GM12865 (cell line): ENCODE data around the gene ZYG11B.
"Not testable (repeated sequence)": the region's sequence is repeated elsewhere in the genome, so short reads cannot be mapped to it uniquely, and the experiment has no call there.

Source experiments
- DNase-seq: peaks from one replicate; pipeline ENCODE4 v3.0.0; 2010; ENCODE audit warnings: low read depth
- H3K4me3 ChIP-seq: 2 replicates; pipeline ENCODE4 v1.5.1; 2011; ENCODE audit warnings: mild to moderate bottlenecking, low read depth, low read length, control low read depth
- TF ChIP-seq, protein P1 (sequence below): IDR thresholded peaks from 2 replicates; pipeline ENCODE4 v1.5.1; 2011; ENCODE audit warnings: low read length, control low read depth, low read depth, inconsistent platforms; ENCODE audit not compliant: insufficient read depth; ENCODE audit errors: missing control alignments

Gene ZYG11B

DNA sequence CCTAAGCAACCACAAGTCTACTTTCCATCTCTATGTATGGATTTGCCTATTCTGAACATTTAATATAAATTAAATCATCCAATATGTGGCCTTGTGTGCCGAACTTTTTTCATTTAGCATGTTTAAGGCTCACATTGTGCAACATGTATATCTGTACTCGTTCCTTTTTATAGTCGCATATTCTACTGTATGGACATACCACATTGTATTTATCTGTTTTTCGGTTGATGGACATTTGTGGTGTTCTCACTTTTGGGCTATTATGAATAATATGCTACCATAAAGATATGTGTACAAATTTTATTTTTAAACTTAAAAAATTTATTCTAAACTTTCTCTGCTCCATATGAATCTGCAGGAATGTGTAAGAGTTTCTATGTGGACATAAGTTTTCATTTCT, 129.3 kb downstream of the ZYG11B start:
- DNase-seq: no peak
- TF ChIP-seq, protein P1, sequence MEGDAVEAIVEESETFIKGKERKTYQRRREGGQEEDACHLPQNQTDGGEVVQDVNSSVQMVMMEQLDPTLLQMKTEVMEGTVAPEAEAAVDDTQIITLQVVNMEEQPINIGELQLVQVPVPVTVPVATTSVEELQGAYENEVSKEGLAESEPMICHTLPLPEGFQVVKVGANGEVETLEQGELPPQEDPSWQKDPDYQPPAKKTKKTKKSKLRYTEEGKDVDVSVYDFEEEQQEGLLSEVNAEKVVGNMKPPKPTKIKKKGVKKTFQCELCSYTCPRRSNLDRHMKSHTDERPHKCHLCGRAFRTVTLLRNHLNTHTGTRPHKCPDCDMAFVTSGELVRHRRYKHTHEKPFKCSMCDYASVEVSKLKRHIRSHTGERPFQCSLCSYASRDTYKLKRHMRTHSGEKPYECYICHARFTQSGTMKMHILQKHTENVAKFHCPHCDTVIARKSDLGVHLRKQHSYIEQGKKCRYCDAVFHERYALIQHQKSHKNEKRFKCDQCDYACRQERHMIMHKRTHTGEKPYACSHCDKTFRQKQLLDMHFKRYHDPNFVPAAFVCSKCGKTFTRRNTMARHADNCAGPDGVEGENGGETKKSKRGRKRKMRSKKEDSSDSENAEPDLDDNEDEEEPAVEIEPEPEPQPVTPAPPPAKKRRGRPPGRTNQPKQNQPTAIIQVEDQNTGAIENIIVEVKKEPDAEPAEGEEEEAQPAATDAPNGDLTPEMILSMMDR: no peak
- H3K4me3 ChIP-seq: no peak overlapping the region

DNA sequence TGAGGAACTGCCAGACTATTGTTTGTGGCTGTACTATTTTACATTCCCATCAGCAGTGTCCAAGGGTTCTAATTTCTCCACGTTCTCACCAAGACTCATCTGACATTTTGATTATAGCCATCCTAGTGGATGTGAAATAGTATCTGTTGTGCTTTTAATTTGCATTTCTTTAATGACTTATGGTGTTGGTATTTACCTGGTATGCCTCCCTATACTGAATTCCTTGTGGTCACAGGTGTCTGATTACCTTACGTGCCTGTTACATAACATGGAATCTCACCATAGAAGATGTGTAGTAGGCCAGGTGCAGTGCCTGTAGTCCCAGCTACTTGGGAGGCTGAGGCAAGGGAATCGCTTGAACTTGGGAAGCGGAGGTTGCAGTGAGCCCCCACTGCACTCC, 129.8 kb downstream of the ZYG11B start:
- TF ChIP-seq, protein P1: no peak
- DNase-seq: no peak
- no peak overlapping the region for H3K4me3 ChIP-seq

DNA sequence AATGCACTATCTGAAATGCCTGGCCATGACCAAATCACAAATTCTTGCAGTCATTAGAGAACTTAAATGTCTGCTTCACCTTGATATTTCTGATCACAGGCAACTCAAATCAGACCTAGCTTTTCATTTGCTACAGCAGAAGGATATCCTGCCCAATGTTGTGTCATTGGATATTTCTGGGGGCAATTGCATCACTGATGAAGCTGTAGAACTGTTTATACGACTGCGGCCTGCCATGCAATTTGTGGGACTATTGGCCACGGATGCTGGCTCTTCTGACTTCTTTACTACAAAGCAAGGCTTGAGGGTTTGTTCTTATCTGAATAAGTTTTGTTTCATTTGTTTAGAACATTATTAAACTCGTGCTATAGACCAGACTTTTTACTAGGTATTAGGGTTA, 131.2 kb downstream of the ZYG11B start:
- no peak overlapping the region for H3K4me3 ChIP-seq
- no peak for DNase-seq
- TF ChIP-seq, protein P1: no peak

DNA sequence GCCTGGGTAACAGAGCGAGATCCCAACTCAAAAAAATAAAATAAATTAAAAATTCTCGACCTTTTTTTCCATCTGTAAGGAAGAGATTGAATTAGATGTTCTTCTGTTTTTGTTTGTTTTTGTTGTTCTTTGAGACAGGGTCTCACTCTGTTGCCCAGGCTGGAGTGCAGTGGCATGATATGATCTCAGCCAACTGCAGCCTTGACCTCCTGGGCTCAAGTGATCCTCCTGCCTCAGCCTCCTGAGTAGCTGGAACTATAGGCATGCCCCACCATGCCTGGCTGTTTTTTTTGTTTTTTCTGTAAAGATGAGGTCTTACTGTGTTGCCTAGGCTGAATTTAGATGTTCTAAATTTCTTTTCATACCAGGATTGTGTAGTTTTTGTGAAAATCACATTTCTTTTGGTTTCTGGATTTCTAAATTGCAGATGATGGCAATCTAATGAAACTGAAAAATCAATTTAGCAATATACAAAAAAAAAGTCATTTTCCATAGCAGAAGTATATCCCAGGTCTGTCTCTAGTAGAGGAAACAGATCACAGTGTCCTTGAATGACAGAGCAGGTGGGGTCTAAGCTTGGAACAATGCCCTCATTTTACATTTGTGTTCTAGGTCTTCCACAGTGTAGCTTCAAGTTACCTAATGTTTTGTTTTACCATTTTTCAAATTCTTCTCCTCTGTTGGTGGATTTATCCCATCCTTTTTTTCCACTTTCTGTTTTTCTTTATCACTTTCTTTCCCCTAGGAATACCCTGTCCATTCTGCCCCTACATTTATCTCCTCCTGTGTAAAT, 136.6 kb downstream of the ZYG11B start:
- no peak for DNase-seq
- TF ChIP-seq, protein P1: no peak
- H3K4me3 ChIP-seq: no peak overlapping the region

DNA sequence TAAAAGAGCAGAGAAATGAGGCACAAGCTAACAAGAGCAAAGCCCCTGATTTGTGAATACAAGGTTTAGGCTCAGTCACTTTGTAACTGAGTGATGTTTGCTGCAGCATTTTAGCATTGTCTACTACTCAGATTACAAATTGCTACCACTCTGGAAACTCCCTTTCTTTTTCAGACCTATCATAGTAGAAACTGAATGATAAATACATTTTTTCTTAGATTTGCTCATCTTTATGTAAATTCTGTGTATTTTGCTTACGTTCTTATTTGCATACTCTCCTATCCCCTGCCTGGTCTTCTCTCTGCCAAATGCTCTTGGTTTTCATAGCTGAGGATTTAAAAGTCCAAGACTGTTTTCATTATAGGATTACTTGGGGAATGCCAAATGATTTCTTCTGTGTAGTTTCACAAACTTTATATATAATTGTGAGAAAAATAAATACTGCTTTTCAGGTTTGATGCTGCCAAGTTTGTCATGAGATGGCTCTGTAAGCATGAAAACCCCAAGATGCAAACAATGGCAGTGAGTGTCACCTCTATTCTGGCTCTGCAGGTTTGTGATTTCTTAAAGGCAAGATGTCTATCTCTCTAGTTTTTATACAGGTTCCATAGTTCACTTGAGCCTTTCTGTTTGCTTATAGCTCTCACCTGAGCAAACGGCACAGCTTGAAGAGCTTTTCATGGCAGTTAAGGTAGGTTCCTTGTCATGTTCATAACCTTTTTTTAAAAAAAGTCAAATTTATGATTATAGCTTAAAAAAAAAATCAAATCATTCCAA, 141.0 kb downstream of the ZYG11B start:
- TF ChIP-seq, protein P1: no peak
- peak; percentile 83 for DNase-seq
- H3K4me3 ChIP-seq: no peak overlapping the region

DNA sequence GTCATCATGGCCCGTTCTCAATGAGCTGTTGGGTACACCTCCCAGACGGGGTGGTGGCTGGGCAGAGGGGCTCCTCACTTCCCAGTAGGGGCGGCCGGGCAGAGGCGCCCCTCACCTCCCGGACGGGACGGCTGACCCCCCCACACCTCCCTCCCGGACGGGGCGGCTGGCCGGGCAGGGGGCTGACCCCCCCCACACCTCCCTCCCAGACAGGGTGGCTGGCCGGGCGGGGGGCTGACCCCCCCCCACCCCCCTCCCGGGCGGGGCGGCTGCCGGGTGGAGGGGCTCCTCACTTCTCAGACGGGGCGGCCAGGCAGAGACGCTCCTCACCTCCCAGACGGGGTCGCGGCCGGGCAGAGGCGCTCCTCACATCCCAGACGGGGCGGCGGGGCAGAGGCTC, 143.5 kb downstream of the ZYG11B start:
- not testable (repeated sequence) for H3K4me3 ChIP-seq, DNase-seq

DNA sequence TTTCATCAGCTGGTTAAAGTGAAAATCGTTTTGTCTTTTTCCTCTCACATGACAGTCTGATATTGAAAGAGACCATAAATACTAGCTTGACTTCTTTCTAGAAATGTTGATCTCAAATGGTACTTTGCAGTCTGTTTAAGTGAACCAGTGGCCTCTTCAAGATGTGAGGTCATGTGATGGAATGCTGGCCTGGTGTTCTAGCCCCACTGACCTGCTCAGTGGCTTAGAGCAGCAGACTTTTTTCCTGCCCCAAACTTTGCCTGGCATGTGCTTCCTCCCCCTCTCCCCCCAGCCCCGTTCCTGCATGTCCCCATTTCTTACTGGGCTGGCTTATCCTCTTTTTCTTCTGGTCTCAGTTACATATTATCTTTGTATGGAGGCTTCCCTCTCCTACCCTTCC, 150.6 kb downstream of the ZYG11B start:
- DNase-seq: no peak
- no peak overlapping the region for H3K4me3 ChIP-seq
- TF ChIP-seq, protein P1: no peak
